Measurements from ENCODE around the gene ABI2.

DNA sequence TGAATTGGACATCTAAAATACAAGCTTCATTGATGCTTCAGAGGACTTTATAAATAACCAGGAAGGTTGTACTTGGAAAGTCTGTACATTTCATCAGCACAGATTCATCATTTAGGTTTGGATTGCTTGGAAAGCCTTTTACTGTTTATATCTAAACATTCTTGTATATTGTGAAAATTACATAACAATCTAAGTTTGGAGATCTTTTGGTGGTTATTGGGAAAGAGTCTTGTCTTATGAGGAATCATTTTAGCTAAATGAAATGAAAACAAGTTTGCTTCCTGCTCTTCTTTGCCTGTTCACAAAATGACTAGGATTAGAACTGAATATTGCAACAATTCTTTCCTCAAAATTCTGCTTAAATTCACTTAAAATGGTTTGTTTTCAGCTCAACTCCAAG lies 79.3 kb downstream of the ABI2 start:
- TF ChIP-seq CTCF (conservative IDR thresholded peaks at IDR 0.05; ENCODE audit: low read depth, low read length) (no peak), EZH2 (IDR thresholded peaks at IDR 0.05; ENCODE audit: low read length, unreplicated experiment) (no peak), EZH2phosphoT487 (IDR thresholded peaks at IDR 0.05; ENCODE audit: borderline replicate concordance, low read length) (no peak)

All from PC-3 (cell line).